ENCODE data around the gene UXT.

Gene UXT

GRCh38 chrX:47648376-47648775 is 10.6 kb downstream of the UXT start:
- no peak for DNase-seq

DNA sequence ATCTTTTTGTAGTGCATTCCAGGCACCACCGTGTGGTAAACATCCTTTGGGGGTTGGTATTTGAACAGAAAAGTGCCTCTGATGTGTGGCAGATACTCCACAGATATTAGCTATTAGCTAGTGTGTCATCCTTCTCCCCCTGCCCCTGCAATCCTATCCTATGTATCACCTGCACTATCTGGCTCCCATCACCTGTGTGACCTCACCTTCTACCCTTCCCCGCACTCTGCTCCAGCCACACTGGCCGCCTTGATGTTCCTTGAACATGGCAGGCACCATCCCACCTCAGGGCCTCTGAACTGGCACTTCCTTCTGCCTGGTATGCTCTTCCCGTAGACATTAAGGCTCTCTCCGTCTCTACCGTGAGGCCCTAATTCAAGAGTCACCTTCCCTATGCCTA is 12.3 kb downstream of the UXT start:
- DNase-seq, result no peak

- DNase-seq, result no peak
Observed at GRCh38 chrX:47645530-47645929, 13.4 kb downstream of the UXT start.

DNA sequence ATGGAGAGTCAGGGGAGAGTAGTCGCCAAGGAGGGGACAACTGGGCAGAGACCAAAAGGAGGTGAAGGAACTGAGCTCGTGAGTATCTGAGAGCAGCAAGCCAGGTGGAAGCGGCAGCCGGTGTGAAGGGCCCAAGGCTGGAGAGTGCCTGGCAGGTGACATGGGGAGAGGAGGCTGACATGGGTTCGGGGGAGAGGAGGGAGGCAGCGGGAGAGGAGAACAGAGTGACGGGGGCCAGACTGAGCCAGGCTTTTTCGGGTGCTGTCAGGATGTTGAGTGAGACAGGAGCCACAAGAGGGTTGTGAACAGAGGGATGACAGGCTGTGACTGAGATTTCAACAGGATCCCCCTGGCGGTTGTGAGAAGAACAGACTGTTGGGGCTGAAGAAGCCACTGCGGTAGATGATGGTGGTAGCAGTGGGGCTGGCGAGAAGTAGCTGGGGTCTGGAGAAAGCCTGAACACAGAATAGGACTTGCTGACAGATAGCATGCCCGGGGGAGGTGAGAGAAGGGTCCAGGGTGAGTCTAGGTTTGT is 14.4 kb downstream of the UXT start:
- no peak for DNase-seq

DNA sequence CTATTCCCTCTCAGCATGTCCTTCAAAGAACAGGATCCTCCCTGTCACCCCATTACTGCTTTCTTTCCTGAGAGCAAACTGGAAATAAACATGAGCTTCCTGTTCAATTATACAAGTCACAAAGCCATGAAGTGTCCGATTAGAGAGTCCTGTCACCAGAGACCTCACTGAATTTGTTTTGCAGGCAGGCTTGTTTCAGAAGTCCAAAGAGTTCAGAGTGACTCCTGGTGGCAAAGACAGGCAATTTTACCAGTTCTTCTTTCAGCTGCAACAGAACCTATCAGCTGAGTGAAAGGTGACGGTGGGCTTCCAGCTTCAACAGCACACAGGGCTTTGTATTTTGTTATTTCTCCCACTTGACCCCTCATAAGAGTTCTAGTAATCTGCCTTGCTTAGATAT is 15.1 kb downstream of the UXT start:
- no peak for DNase-seq

DNA sequence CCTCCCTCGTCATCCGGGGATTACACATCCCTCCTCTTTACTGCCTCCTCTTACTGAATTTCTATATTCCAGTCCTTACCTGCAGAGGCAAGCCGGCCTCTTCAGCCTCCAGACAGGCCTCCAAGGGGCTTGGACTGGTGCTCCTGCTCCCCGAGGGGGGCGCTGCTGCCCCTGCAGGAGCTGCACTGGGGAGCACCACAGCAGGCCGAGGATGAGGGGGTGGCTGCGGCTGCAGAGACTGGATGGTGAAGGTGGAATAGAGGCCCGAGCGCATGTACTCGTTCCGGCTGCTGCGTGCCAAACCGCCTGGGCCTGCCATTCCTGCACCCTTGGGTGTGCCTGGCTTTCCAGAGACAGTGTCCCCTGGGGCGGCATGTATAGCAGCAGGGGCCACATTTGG is 20.2 kb downstream of the UXT start:
- DNase-seq, result no peak

DNA sequence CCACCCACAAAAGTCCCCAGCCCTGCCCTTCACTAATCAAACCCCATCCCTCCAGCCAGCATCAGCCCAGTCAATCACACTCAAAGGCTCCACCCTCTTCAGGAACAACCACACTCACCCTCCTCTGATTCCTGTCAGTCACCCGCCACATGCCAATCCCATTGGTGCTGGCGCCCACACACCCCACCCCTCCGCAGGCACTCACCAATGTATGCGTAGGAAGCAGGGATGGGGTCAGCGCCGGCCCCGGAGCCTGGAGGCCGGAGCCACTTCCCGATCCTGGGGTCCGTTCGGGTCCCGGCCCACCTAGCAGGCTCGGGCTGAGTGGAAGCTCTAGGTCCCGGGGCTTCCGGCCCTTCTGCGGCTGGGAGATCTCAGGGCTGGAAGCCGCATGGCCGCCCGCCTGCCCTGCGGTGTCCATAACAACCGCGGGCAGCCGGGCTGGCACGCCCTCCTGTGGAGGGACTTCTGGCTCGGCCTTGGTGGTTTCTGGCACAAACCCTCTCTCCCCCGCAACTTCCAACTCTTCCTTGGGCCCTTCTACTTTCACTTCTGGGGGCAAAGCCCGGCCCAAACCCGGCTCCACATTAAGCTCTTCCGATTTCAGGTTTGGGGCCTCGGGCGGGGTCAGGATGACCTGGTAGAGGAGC is 21.3 kb downstream of the UXT start:
- DNase-seq, result no peak

DNA sequence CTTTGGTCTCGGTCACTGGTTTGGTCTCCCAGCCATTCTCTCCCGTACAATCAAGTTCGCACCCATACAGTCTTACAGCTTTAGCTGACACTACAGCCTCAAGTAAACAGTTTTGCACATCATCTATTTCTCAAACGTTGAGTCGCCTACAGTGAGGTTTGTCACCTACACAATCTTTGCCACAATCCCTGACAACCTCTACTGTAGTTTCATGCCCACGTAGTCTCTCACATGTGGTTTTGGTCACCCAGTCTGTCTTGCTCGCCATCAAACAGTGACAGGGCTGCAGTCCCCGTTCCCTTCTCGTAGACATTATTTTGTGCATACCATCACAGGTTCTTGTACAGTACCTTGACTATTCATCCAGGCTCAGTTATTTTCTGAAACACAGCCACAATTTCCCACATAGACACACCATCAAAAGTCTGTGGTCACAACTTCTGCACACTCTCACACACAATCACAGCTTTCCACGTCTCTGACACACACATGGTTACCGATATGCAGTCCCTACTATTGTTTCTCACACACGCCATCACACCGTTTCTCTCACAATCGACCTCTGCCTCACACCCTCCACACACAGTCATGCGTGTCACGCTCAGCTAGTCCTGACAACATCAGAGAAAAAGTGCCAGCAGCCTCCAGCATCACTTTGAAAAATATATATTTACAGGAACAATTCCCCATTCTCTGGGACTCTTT is 24.0 kb downstream of the UXT start:
- DNase-seq, result no peak

GRCh38 chrX:47633689-47634590 is 25.0 kb downstream of the UXT start:
- no peak for DNase-seq

DNA sequence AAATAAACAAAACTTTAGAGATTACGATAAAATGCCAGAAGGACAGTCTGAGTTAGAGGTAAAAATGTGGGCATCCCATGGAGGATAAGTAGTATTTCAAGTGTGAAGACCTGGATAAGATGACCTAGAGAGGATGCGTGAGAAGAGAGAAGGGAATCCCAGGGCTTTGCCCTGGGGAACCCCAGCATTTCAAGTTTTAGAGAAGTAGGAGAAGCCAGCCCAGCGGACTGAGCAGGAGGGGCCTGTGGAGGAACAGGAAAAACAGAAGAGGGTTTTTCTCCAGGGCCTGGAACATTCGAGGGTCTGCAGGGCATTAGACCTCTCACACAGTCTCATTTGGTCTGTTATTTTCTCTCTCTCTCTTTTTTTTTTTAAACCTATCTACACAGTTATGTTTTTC is 26.3 kb downstream of the UXT start:
- no peak for DNase-seq

- no peak for DNase-seq
Observed at GRCh38 chrX:47631676-47632075, 27.3 kb downstream of the UXT start.

- DNase-seq, result no peak
Observed at GRCh38 chrX:47629419-47630200, 29.4 kb downstream of the UXT start, which contains the start of gene CFP. TSS of gene CFP (minus strand) at chrX:47629930. CDS start at chrX:47629844, 86 bp downstream.

GRCh38 chrX:47628982-47629381 is 30.0 kb downstream of the UXT start:
- DNase-seq, result no peak

DNA sequence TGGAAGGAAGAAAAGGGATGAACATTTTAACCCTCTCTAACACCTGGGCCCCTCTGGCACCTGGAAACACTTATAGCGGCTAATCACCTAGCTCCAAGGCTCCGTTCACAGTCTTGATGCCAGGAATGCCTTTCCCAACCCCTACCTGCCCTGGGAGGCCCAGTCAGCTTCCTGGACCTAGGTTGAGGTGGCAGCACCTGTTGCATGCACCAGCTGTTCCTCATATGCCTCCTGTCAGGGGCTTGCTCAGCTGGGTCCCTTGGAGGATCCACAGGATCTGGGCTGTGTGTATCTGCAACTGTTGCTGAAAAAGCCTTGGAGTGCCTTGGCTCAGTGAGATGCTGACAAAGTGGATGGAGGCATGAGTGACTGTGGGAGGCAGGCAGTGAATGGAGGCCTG is 33.6 kb downstream of the UXT start:
- DNase-seq, result no peak

DNA sequence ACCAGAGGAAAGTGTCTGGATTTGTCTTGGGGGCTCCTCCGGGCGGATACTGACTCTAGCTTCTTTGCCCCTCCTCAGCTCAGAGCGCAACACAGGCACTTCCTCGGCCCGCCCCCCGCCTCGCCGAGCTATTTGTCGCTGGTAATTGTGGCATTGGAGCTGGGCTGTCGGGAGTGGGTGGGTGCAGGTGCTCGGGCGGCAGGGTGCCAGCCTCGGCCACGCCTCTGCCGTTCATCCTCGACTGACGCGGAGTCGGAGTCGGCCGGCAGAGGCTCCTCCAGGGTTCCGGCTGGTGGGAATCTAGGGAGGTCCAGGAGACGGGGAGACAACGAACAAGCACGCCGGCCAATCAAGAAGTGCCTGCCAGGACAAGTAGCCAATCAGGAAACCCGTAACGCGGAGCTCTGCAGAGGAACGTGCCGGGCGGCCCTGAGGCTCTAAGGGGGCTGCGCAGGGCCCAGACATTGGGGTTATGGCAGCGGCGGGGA is 35.4 kb downstream of the UXT start:
- no peak for DNase-seq

DNA sequence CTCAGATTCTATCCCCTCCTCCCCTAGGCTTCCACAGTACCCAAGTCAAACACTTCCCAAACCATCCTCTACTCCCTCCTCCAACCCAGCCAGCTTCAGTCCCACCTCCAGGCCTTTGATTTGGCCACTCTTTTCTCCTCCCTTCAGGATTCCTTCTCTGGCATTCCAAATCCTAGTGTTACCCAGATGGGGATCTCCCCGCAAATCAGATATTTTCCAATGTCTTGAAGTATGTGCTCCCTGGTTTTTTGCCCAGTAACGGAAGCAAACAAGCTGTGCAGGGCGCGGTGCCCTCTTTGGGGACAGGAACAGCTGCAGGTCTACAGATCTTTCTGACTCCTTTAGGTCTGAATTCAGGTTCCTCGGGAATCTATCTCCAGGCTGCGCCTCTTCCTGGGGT is 37.1 kb downstream of the UXT start:
- no peak for DNase-seq

- DNase-seq, result no peak
Observed at GRCh38 chrX:47620303-47620685, 38.7 kb downstream of the UXT start.

DNA sequence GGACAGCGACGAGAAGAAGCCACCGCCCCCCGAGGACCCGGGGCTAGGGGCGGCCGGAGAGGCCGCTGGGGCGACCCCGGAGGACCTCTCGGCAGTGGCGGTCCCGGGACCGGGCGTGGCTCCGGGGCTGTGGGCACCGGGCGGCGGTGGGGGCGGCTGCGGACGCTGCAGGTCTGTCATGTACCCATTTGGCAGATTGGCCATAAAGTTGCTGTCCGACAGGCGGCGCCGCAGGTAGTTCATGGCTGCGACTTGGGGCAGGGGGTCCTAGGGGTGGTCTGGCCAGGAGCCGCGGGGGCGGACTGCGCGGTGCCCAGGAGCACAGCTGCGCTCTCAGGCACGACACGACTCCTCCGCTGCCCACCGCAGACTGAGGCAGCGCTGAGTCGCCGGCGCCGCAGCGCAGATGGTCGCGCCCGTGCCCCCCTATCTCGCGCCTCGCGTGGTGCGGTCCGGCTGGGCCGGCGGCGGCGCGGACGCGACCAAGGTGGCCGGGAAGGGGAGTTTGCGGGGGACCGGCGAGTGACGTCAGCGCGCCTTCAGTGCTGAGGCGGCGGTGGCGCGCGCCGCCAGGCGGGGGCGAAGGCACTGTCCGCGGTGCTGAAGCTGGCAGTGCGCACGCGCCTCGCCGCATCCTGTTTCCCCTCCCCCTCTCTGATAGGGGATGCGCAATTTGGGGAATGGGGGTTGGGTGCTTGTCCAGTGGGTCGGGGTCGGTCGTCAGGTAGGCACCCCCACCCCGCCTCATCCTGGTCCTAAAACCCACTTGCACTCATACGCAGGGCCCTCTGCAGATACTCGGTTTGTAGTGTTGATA is 39.3 kb downstream of the UXT start, which contains the start of gene SYN1:
Gene SYN1, minus strand, starts transcription at position 372 of the 817 bp plus-strand sequence. Its CDS starts 129 bp downstream, at position 243.
- no peak for DNase-seq

GRCh38 chrX:47618923-47619485 is 40.0 kb downstream of the UXT start:
- DNase-seq, result no peak

DNA sequence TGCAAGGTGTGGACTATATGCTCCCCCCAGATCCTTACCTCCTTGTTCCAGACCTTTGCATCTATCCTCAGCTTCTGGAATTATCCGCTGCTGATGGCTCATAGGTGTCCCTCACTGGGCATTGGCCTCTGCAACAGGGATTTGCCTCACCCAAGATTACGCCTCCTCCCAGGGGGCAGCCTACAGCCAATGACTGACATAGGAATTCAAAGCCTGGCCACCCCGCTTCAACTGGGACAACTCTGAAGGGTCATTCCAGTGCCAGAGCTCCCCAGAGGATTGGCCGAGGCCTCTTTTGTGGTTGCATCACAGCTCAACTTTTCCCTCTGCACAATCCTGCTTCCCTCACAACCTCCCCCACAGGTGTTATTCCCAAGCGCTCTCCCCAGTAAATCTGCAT is 44.4 kb downstream of the UXT start:
- no peak for DNase-seq

DNA sequence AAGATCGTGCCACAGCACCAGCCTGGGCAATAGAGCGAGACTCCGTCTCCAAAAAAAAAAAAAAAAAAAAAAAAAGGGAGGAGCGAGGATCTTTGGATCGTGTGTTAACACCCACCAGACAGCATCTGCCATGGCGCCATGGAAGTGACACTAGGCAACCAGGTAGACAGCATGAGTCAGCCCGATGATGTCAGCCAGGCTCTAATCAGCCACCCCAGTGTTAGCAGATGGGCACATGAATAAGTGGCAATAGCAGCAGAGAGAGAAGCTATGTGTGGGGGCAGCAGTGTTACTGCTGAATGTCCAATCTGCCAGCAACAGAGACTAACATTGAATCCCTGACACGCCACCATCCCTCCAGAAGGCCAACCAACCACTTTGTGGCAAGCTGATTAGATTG is 45.9 kb downstream of the UXT start:
- no peak for DNase-seq

All from SIG-M5 (cell line).